ENCODE data around the gene GSTO2.
A peak's percentile ranks its signal among the peaks of the same experiment; 100 is the strongest.

The GSTO2 gene

DNA sequence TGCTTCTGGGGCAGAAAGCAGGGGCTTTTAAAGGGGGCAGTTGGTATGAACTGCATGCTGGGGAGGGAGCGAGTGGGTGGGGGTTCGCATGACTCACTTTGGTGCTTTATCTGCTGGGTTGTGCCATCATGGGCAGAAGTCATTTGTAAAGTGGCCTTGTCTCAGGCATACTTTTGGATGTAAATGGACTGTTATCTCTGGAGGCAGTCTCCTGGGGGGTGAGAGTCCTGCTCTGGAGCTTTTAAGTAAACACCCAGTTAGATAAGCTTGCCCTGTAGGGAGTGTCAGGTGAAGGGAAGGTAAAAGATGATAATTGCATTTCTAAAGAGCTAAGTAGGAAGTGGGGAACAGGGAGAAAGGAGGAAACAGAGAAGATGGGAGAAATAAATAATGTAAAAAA is 15.9 kb upstream of the GSTO2 start:
- H3K4me3 ChIP-seq (ENCODE audit: low read depth, low read length) = no peak overlapping the region
- DNase-seq (ENCODE audit: low read depth) = no peak
- TF ChIP-seq CTCF (IDR thresholded peaks at IDR 0.05; ENCODE audit: control insufficient read depth, extremely low read depth, insufficient read depth) = no peak

DNA sequence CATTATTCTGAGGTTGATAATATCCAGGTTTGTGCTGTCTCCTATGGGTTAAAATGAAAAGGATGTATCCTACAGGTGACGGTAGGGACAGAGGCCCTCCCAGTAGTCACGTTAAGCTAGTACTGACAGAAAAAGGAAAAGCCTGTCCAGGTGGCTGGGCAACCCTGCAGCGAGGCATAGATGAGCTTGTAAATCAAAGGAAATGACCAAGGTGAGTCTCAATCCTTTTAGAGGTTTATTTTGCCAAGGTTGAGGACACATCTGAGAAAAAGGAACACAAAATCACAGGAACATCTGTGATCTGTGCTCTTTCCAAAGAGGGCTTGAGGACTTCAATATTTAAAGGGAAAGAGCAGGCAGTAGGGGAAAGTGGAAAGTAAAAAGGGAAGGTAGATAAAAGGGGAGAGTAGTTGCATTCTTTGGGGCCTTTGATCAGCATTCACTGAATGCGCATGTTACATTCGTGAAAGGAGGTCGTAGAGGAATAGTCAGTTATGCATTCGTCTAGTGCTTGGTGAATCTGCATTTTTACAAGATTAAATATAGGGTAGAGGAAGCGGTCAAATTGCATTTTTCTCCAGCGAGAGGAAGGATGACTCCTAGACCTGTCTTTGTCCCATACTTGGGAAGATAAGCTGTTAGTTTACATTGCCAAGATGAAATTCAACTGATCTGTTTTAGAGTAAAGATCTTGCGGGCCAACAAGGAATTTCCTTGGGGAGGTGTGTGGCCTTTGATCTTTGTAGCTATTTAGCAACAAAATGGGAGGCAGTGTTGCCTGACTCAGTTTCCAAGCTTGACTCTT is 15.2 kb upstream of the GSTO2 start:
- DNase-seq (ENCODE audit: low read depth) = no peak
- TF ChIP-seq CTCF (IDR thresholded peaks at IDR 0.05; ENCODE audit: control insufficient read depth, extremely low read depth, insufficient read depth) = no peak
- peak overlapping the region; percentile 78 for H3K4me3 ChIP-seq (ENCODE audit: low read depth, low read length)

- TF ChIP-seq CTCF (IDR thresholded peaks at IDR 0.05; ENCODE audit: control insufficient read depth, extremely low read depth, insufficient read depth) = no peak
- no peak for DNase-seq (ENCODE audit: low read depth)
Observed at GRCh38 chr10:104254493-104255310, 14.3 kb upstream of the GSTO2 start, which contains the start of gene GSTO1. GSTO1 (plus strand) TSS chr10:104254892; CDS start chr10:104254929, 37 bp downstream.

GRCh38 chr10:104255311-104255981 is 13.5 kb upstream of the GSTO2 start:
- DNase-seq (ENCODE audit: low read depth) = no peak
- no peak for TF ChIP-seq CTCF (IDR thresholded peaks at IDR 0.05; ENCODE audit: control insufficient read depth, extremely low read depth, insufficient read depth)
- H3K4me3 ChIP-seq (ENCODE audit: low read depth, low read length) = peak overlapping the region; percentile 78

More at GRCh38 chr10:104254493-104255310, 14.3 kb upstream of the GSTO2 start, which contains the start of gene GSTO1:
- peak within 1 kb of the TSS; percentile 78 for H3K4me3 ChIP-seq (ENCODE audit: low read depth, low read length)

DNA sequence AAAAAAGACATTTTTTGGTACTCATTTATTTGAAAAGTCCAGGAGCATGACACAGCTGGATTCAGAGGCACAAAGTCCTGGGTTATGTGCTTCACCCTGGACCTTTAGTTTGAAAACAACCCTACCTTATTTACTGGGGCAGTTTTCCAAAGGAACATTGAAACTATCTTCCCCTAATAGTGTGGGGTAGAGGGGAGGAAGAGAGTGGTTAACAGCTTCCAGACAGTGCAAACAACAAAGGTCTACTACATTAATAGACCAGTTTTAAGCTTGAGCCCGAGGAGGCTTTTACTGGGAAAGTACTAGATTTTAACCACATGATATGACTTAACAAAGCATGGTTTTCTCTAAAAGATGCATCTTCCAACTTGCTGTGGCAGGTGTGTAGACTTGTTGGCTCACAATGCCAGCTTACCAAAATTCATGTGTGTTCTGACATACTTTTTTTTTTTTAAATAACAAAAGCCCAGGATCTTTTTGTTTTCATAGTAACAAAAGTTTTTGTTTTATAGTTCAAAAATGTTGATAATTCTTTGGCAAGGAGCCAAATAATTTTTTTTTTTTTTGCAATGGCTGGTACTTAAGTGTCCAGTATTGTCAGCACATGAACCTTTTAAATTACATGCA is 12.5 kb upstream of the GSTO2 start:
- H3K4me3 ChIP-seq (ENCODE audit: low read depth, low read length) = no peak overlapping the region
- DNase-seq (ENCODE audit: low read depth) = peak; percentile 40

More for the DNA sequence above, 12.5 kb upstream of the GSTO2 start:
- TF ChIP-seq CTCF (IDR thresholded peaks at IDR 0.05; ENCODE audit: control insufficient read depth, extremely low read depth, insufficient read depth) = no peak

Measured in LNCaP clone FGC (cell line).